Fibroblast of pulmonary artery (primary cell): ENCODE data around the gene CORO6.
A peak's percentile ranks its signal among the peaks of the same experiment; 100 is the strongest.

Experiments
- DNase-seq: peaks from one replicate; pipeline ENCODE4 v3.0.0-alpha.2; 2010; ENCODE audit warnings: low read depth
- H3K4me3 ChIP-seq: replicated peaks from 2 replicates; pipeline ENCODE4 v1.5.1; 2011; ENCODE audit warnings: low read depth, mild to moderate bottlenecking, control low read depth, low read length, moderate library complexity
- TF ChIP-seq, protein P1 (sequence below): IDR thresholded peaks from 2 replicates; pipeline ENCODE4 v1.5.1; 2011; ENCODE audit warnings: mild to moderate bottlenecking, control low read depth, low read length, inconsistent platforms; ENCODE audit errors: missing control alignments

The CORO6 gene

GRCh38 chr17:29622337-29623282 is at the start of gene CORO6:
Gene CORO6, minus strand, starts transcription at chr17:29622912. Its CDS starts 1,491 bp downstream, at chr17:29621421.
- TF ChIP-seq, protein P1, sequence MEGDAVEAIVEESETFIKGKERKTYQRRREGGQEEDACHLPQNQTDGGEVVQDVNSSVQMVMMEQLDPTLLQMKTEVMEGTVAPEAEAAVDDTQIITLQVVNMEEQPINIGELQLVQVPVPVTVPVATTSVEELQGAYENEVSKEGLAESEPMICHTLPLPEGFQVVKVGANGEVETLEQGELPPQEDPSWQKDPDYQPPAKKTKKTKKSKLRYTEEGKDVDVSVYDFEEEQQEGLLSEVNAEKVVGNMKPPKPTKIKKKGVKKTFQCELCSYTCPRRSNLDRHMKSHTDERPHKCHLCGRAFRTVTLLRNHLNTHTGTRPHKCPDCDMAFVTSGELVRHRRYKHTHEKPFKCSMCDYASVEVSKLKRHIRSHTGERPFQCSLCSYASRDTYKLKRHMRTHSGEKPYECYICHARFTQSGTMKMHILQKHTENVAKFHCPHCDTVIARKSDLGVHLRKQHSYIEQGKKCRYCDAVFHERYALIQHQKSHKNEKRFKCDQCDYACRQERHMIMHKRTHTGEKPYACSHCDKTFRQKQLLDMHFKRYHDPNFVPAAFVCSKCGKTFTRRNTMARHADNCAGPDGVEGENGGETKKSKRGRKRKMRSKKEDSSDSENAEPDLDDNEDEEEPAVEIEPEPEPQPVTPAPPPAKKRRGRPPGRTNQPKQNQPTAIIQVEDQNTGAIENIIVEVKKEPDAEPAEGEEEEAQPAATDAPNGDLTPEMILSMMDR: no peak
- peak within 1 kb of the TSS; percentile 76 for H3K4me3 ChIP-seq
- peak; percentile 48 for DNase-seq

GRCh38 chr17:29671661-29672060 is 48.9 kb upstream of the CORO6 start:
- DNase-seq: no peak
- TF ChIP-seq, protein P1: no peak
- no peak overlapping the region for H3K4me3 ChIP-seq

- DNase-seq: no peak
Observed at GRCh38 chr17:29669266-29669665, 46.6 kb upstream of the CORO6 start.

DNA sequence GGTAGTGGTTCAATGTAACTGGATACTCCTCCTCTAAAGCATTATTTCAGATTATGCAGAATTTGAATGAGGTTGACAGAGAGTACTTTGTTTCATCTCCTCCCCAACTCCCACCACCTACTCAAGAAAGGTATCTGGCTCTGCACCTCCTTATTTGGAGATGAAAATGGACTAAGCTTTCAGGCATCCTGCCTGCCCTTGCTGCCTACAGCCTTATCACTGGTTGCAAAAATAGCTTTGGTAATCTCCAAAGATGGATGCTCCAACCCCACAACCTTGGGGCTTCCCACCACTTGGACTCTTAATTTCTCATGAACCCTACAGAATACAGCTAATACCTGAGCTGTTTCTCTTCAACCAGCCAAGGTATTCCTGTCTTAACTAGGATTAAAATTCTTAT is 45.3 kb upstream of the CORO6 start:
- TF ChIP-seq, protein P1: no peak
- no peak for DNase-seq
- no peak overlapping the region for H3K4me3 ChIP-seq

More at GRCh38 chr17:29669266-29669665, 46.6 kb upstream of the CORO6 start:
- no peak overlapping the region for H3K4me3 ChIP-seq
- TF ChIP-seq, protein P1: no peak

GRCh38 chr17:29665481-29665810 is 42.7 kb upstream of the CORO6 start:
- TF ChIP-seq, protein P1: no peak
- DNase-seq: no peak

GRCh38 chr17:29664743-29665480 is 42.2 kb upstream of the CORO6 start:
- DNase-seq: peak; percentile 53
- TF ChIP-seq, protein P1: no peak

More at GRCh38 chr17:29665481-29665810, 42.7 kb upstream of the CORO6 start:
- no peak overlapping the region for H3K4me3 ChIP-seq

More at GRCh38 chr17:29664743-29665480, 42.2 kb upstream of the CORO6 start:
- H3K4me3 ChIP-seq: no peak overlapping the region
